Erythroblast (primary cell): ENCODE measurements around the gene NTN1.

ENCODE experiments used
- GATA1 ChIP-seq: IDR thresholded peaks from 2 replicates; pipeline ENCODE4 v1.6.1; 2011; ENCODE audit warnings: low read depth, mild to moderate bottlenecking, control low read depth, low read length, moderate library complexity
- POLR2A ChIP-seq: IDR thresholded peaks from 2 replicates; pipeline ENCODE4 v1.6.1; 2011; ENCODE audit warnings: mild to moderate bottlenecking, low read length

- no peak for TF ChIP-seq POLR2A
- no peak for TF ChIP-seq GATA1
Observed at GRCh38 chr17:9054126-9054975, 33.0 kb downstream of the NTN1 start.
